GM21381 (cell line): ENCODE data around the gene SMO.
"Not testable (repeated sequence)": the region's sequence is repeated elsewhere in the genome, so short reads cannot be mapped to it uniquely, and the experiment has no call there.

ENCODE experiments used
- ATAC-seq: cut with Tn5 transposase; IDR thresholded peaks from one replicate; pipeline ENCODE4 v1.9.1; 2021; ENCODE audit warnings: mild to moderate bottlenecking, moderate library complexity; ENCODE audit not compliant: unreplicated experiment

Gene SMO

DNA sequence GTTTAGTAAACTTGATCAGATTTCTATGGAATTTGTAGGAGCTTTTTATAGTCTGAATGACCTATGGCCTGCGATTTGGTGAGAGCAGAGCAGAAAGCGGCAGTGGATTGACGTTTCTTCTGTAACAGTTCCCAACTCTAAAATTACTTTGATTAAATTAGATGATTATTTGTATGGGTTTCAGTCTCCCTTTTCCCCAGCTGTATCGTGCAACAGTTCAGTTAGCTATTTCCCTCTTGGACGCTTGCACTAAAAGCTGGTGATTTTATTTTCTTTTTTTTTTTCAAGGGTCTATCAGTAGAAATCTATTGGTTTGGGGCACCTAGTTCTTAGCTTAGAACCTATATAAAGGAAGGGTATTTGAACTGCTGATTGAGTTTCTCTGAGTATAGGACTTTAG, 43.2 kb downstream of the SMO start:
- no peak for ATAC-seq

DNA sequence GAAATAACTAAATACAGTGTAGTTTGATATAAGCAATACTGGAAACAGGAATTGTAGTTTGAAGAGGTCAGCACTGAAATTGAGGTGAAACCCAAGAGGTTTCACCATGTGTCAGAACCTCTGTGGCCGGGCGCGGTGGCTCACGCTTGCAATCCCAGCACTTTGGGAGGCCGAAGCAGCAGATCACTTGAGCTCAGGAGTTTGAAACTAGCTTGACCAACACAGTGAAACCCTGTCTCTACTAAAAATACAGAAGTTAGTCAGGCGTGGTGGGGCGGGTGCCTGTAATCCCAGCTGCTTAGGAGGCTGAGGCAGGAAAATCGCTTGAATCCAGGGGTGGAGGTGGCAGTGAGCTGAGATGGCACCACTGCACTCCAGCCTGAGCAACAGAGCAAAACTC, 50.1 kb downstream of the SMO start:
- ATAC-seq = no peak

DNA sequence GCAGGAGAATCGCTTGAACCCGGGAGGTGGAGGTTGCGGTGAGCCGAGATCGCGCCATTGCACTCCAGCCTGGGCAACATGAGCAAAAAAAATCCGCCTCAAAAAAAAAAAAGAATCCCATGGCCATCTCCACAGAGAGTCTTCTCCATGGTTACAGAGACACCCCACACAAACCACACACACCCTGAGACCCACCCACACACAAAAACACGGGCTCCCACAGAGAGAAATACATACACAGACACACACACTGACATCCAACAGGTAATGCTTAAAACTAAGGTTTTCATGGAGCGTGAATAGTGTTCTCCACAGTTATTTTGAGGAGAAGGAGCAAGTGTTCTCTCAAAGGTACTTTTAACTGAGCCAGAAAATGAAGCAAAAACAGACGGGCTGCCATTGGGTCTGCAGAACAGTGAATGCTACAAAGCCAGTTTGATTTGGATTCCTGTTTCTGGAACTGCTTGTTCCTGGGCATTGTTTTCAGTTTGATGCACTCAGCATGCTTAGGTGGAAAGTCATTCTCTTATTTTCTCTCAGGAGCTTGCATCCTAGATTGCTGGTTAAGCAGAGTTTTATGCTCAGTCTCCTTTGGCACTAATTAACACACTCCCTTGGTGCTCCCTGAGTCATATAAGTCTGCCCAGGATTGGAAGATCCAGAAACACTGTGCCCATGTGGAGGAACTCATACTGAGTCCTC, 51.8 kb downstream of the SMO start:
- ATAC-seq = no peak

DNA sequence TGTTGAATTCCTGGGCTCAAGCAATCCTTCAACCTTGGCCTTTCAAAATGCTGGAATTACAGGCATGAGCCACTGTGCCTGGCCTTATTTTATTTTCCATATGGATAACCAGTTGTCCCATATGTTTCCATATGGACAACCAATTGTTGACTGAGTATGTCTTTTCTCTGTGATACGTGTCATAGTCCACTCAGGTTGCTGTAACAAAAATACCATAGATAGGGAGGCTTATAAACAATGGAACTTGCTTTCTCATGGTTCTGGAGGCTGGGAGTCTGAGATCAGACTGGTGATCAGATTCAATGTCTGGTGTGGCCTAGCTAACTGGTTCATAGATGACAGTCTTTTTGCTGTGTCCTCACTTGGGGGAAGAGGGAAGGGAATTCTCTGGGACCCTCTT, 55.8 kb downstream of the SMO start:
- ATAC-seq = no peak

DNA sequence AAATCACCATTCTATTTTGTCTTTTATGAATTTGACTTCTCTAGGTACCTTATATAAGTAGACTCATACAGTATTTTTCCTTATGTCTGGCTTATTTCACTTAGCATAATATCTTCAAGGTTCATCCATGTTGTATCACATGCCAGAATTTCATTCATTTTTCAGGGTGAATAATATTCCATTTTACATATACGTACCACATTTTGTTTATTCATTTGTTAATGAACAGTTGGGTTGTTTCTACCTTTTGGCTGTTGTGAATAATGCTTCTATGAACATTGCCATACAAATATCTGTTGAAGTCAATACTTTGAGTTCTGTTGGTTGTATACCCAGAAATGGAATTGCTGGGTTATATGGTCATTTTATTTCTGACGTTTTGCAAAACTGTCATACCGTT, 57.1 kb downstream of the SMO start:
- ATAC-seq = no peak

DNA sequence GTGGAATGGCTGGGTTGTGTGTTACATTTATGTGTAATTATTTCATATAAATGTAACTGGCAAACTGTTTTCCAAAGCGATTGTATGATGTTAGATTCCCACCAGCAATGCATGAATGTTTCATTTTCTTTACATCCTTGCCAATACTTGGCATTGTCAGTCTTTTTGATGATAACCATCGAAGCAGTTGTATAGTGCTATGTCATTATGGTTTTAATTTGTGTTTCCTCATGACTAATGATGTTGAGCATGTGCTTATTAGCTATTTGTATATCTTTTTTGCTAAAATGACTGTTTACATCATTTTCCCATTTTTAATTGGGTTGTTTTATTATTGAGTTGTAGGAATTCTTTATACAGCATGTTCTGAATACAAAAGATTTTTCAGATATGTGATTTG, 58.7 kb downstream of the SMO start:
- no peak for ATAC-seq

DNA sequence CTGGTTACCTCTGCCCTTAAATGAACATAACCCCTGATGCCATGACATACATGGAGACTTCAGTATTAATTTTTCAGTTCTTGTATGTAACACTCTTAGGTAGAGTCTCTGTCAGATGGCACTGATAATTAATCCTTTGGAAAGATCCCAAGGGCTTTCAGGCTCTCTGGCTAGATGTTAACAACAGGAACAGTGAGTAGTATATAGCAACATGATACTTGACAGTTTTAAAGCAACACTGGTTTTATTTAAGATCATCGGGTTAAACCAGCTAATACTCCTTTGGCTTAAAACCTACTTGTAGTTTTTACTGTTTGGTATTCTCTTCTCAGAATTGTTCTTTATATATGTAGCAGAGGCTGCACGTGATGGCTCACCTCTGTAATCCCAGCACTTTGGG, 63.7 kb downstream of the SMO start:
- ATAC-seq = no peak

DNA sequence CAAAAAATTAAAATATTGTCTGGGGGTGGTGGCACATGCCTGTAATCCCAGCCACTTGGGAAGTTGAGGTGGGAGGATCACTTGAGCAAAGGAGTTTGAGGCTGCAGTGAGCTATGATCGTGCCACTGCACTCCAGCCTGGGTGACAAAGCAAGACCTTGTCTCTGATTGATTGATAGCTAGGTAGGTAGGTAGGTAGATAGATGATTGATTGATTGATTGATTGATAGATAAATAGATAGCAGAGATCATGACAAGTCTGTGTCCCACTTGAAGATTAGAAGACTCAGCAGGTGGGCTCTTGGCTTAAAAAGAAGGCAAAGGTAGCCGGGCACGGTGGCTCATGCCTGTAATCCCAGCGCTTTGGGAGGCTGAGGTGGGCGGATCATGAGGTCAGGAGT, 64.2 kb downstream of the SMO start:
- ATAC-seq = not testable (repeated sequence)

DNA sequence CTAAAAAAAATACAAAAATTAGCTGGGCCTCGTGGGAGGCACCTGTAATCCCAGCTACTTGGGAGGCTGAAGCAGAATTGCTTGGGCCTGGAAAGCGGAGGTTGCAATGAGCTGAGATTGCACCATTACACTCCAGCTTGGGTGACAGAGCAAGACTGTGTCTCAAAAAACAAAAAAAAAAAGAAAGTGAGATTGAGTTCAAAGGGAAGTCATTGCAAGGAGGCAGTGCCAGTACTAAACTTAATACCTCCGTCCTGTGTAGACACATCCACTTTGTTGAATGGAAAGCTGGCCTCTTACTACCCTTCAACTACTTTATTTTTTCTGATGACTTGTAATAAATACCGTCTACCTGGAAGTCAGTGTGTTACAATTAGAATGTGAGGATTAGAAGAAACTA, 67.4 kb downstream of the SMO start:
- ATAC-seq = no peak

DNA sequence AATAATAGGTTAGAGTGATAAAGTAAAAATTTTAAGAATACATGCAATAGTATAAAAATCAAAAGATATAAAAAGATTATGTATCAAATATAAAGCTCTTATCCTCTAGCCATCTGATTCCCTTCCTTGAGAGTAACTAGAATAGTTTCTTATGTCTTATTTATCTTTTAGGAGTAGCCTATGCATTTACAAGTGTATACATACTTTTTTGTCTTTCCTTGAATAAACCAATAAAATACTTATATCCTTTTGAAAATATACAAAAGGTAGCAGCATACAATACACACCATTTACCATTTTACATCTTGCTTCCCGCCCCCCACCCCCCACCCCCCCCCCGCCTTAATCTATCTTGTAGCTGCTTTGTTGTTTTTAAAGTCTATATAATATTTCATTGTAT, 67.8 kb downstream of the SMO start:
- no peak for ATAC-seq

DNA sequence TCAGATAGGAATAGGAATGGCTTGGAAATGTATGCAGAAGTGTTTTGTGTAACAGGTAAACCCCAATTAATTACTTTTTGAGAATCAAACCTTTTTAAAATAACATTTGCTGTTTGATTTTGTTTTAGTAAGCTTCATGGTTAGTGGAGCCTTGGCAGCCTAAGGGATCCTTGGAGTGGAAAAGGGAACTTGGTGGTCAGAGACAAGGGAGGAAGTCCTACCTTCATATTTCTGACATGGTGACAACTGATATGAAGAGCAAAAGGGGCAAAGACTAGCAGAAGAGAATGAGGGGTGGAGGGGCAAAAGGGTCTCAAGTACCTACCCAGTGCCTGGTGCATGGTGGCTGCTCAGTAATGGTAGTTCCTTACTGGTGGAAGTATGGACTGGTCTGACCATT, 68.7 kb downstream of the SMO start:
- ATAC-seq = no peak

DNA sequence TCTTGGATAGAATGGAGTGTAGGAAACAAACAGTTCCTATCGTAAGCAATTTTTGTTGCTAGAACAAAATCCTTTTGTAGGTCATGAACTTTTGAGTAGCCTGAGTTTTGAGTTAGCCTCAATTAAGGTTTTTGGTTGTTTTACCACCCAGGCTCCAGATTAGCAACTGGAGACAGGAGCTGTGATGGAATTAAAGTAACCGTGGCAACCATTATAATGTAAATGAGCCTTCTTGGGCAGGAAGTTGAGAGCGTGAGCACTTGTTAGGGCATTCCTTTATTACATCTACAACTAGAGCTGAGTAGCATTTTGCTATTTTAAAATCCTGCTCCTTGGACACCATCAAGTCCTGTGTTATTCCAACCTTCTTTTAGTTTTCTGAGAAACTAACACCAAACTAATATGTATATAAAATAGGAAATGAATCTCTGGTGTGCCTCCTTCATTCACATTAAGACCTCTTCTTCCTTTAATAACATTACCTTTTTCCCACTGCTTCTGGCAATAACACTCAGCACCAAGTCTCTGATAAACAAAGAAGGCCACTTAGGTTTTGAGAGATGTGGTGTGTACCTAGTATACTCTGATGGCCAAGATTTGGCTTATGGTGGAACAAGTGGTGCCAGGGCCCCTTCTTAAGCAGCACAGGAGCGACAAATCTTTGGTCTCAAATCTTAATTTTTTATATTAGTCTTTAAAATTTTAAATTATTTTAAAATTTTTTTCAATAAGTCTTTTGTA, 70.4 kb downstream of the SMO start:
- no peak for ATAC-seq

DNA sequence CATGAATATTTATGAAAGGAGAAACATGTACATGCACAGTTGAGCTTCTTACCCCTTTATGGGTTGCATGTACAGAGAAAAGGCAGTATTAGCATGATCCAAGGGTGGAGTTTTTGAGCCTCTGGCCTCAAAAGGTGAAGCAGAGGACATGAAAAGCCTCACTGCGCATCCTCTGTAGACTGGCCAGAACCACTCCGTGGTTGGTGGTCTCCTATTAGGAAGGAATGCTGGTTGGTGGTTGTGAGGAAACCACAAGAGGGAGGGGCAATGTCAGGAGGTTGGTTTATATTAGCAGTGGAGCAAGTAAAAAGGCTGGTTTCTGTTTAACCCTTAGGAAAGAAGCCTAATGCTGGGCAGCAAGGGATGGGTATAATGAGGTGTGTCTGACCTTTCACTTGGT, 73.9 kb downstream of the SMO start:
- no peak for ATAC-seq
